ENCODE measurements around the gene C1QL1.

- TF ChIP-seq, protein P1, sequence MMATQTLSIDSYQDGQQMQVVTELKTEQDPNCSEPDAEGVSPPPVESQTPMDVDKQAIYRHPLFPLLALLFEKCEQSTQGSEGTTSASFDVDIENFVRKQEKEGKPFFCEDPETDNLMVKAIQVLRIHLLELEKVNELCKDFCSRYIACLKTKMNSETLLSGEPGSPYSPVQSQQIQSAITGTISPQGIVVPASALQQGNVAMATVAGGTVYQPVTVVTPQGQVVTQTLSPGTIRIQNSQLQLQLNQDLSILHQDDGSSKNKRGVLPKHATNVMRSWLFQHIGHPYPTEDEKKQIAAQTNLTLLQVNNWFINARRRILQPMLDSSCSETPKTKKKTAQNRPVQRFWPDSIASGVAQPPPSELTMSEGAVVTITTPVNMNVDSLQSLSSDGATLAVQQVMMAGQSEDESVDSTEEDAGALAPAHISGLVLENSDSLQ (IDR thresholded peaks at IDR 0.05): no peak
- no peak for TF ChIP-seq BHLHE40 (IDR thresholded peaks at IDR 0.05; ENCODE audit: borderline replicate concordance)
- TF ChIP-seq HDGF (IDR thresholded peaks at IDR 0.05; ENCODE audit: borderline replicate concordance): no peak
- TF ChIP-seq FOXM1 (IDR thresholded peaks at IDR 0.05; ENCODE audit: borderline replicate concordance): no peak
- TF ChIP-seq FOXA1 (IDR thresholded peaks at IDR 0.05): no peak
- no peak for TF ChIP-seq FOXK2 (IDR thresholded peaks at IDR 0.05)
- TF ChIP-seq TARDBP (IDR thresholded peaks at IDR 0.05): no peak
Measured at GRCh38 chr17:44961921-44962350, 6.2 kb downstream of the C1QL1 start.

Measured in HEK293T (cell line).